HG03439 (cell line): ENCODE measurements around the gene PNPLA6.

Source experiments
- ATAC-seq: cut with Tn5 transposase; IDR thresholded peaks from one replicate; pipeline ENCODE4 v1.9.1; 2021; ENCODE audit warnings: mild to moderate bottlenecking, moderate library complexity; ENCODE audit not compliant: unreplicated experiment

Gene PNPLA6

GRCh38 chr19:7515110-7515644 lies 20.3 kb upstream of the PNPLA6 start:
- ATAC-seq: no peak

GRCh38 chr19:7515645-7516151 lies 19.8 kb upstream of the PNPLA6 start, which contains the start of gene ZNF358:
Gene ZNF358, plus strand, starts transcription at chr19:7516103. Its CDS starts 3,140 bp downstream, at chr19:7519243.
- ATAC-seq: no peak

- ATAC-seq: no peak
These were observed 19.2 kb upstream of the PNPLA6 start for GRCh38 chr19:7516333-7516732.

- no peak for ATAC-seq
These were observed 18.6 kb upstream of the PNPLA6 start for GRCh38 chr19:7516878-7517277.

GRCh38 chr19:7519361-7520130 lies 16.0 kb upstream of the PNPLA6 start:
- ATAC-seq: no peak

- ATAC-seq: no peak
These were observed 15.1 kb upstream of the PNPLA6 start for GRCh38 chr19:7520131-7521051.

GRCh38 chr19:7521551-7522071 lies 13.9 kb upstream of the PNPLA6 start:
- no peak for ATAC-seq

GRCh38 chr19:7522072-7522922 lies 13.2 kb upstream of the PNPLA6 start, which contains the start of gene MCOLN1:
Gene MCOLN1, plus strand, starts transcription at chr19:7522624. Its CDS starts 127 bp downstream, at chr19:7522751.
- ATAC-seq: peak; percentile 81

GRCh38 chr19:7522923-7523667 lies 12.4 kb upstream of the PNPLA6 start:
- ATAC-seq: no peak

GRCh38 chr19:7524523-7524922 lies 11.0 kb upstream of the PNPLA6 start:
- ATAC-seq: no peak

GRCh38 chr19:7524992-7525739 lies 10.4 kb upstream of the PNPLA6 start:
- no peak for ATAC-seq

GRCh38 chr19:7526059-7526929 lies 9.2 kb upstream of the PNPLA6 start:
- no peak for ATAC-seq

- no peak for ATAC-seq
These were observed 7.9 kb upstream of the PNPLA6 start for GRCh38 chr19:7527516-7528191.

- ATAC-seq: no peak
These were observed 7.4 kb upstream of the PNPLA6 start for GRCh38 chr19:7528192-7528519.

GRCh38 chr19:7528522-7529245 lies 6.8 kb upstream of the PNPLA6 start:
- ATAC-seq: no peak

- ATAC-seq: no peak
These were observed 6.3 kb upstream of the PNPLA6 start for GRCh38 chr19:7529246-7529600.
